GM21576 (cell line): ENCODE results near the gene RESP18.

ENCODE experiments used
- ATAC-seq: cut with Tn5 transposase; IDR thresholded peaks from one replicate; pipeline ENCODE4 v1.9.1; 2021; ENCODE audit warnings: mild to moderate bottlenecking, moderate library complexity; ENCODE audit not compliant: unreplicated experiment

The RESP18 gene

GRCh38 chr2:219332542-219332941, at the start of gene RESP18:
TSS of gene RESP18 (minus strand) at chr2:219332744.
- ATAC-seq: no peak

- no peak for ATAC-seq
Measured at GRCh38 chr2:219381448-219381847, 48.9 kb upstream of the RESP18 start.

GRCh38 chr2:219380926-219381325, 48.4 kb upstream of the RESP18 start:
- no peak for ATAC-seq

- no peak for ATAC-seq
Measured at GRCh38 chr2:219378163-219378851, 45.8 kb upstream of the RESP18 start.

- ATAC-seq: no peak
Measured at GRCh38 chr2:219369447-219369861, 36.9 kb upstream of the RESP18 start.

GRCh38 chr2:219368690-219369191, 36.2 kb upstream of the RESP18 start:
- ATAC-seq: no peak

- ATAC-seq: peak; percentile 88
Measured at GRCh38 chr2:219362524-219363164, 30.1 kb upstream of the RESP18 start.

- no peak for ATAC-seq
Measured at GRCh38 chr2:219362072-219362471, 29.5 kb upstream of the RESP18 start.

- ATAC-seq: no peak
Measured at GRCh38 chr2:219358170-219359075, 25.9 kb upstream of the RESP18 start.

- ATAC-seq: no peak
Measured at GRCh38 chr2:219356834-219357233, 24.3 kb upstream of the RESP18 start.

GRCh38 chr2:219354582-219354981, 22.0 kb upstream of the RESP18 start:
- ATAC-seq: no peak

GRCh38 chr2:219353129-219353528, 20.6 kb upstream of the RESP18 start:
- no peak for ATAC-seq

- ATAC-seq: no peak
Measured at GRCh38 chr2:219352448-219353023, 20.0 kb upstream of the RESP18 start.

- no peak for ATAC-seq
Measured at GRCh38 chr2:219350710-219351221, 18.2 kb upstream of the RESP18 start.

- no peak for ATAC-seq
Measured at GRCh38 chr2:219350215-219350614, 17.7 kb upstream of the RESP18 start.

GRCh38 chr2:219344751-219345430, 12.3 kb upstream of the RESP18 start:
- ATAC-seq: no peak

- no peak for ATAC-seq
Measured at GRCh38 chr2:219335373-219335786, 2.8 kb upstream of the RESP18 start.

- no peak for ATAC-seq
Measured at GRCh38 chr2:219334076-219334475, 1.5 kb upstream of the RESP18 start.

- no peak for ATAC-seq
Measured at GRCh38 chr2:219331560-219332213, 857 bp downstream of the RESP18 start.

GRCh38 chr2:219327719-219328118, 4.8 kb downstream of the RESP18 start:
- ATAC-seq: no peak
